PC-3 (cell line): ENCODE results near the gene MAML3. TPM values are rescaled to one million over a fixed set of nuclear protein-coding genes. Genes with fewer than 3 reads are reported as not detected.

Experiments used
- ATAC-seq: fragments of 200-7000 bp; cut with Tn5 transposase; 2 replicates; pipeline ENCODE4 v1.9.1; 2020; ENCODE audit warnings: mild to moderate bottlenecking, moderate library complexity
- BruUV-seq: library from RNA; stranded (reverse); fragments of 400-500 nt; replicated peaks from 2 replicates; lab custom pipeline; 2021; lab: Mats Ljungman, UMichigan
- CTCF ChIA-PET: fragments of 300-600 bp; sonication (Branson Sonifier 250); formaldehyde crosslinking; loops from one replicate; lab custom pipeline; 2022; ENCODE audit warnings: antibody characterized with exemption; lab: Charles Lee
- POLR2A ChIA-PET: fragments of 300-600 bp; sonication (Branson Sonifier 250); formaldehyde crosslinking; loops from one replicate; lab custom pipeline; 2022; ENCODE audit warnings: antibody characterized with exemption; ENCODE audit not compliant: unreplicated experiment; lab: Charles Lee
- DNase-seq: peaks from one replicate; pipeline ENCODE4 v3.0.0-alpha.2; 2015
- H2AFZ ChIP-seq: fragments of 300-600 bp; sonication (generic); 2 replicates; pipeline ENCODE4 v1.6.0; 2016; ENCODE audit warnings: antibody characterized with exemption, low read length
- H3F3A ChIP-seq: fragments of 300-600 bp; sonication (generic); one replicate; pipeline ENCODE4 v1.6.0; 2017; ENCODE audit warnings: antibody characterized with exemption, low read length, control low read depth, mild to moderate bottlenecking; ENCODE audit not compliant: unreplicated experiment
- H3K27ac ChIP-seq: fragments of 300-600 bp; sonication (generic); 2 replicates; pipeline ENCODE4 v1.5.1; 2016; ENCODE audit warnings: mild to moderate bottlenecking, low read length
- H3K27me3 ChIP-seq: fragments of 300-600 bp; sonication (generic); 2 replicates; pipeline ENCODE4 v1.6.1; 2016; ENCODE audit warnings: low read length, mixed read lengths
- H3K36me3 ChIP-seq: fragments of 300-600 bp; sonication (generic); 2 replicates; pipeline ENCODE4 v1.6.1; 2016; ENCODE audit warnings: low read depth, mixed run types, low read length, mixed read lengths
- H3K4me1 ChIP-seq: fragments of 300-600 bp; sonication (generic); 2 replicates; pipeline ENCODE4 v1.5.1; 2016; ENCODE audit warnings: low read length; ENCODE audit not compliant: insufficient read depth
- H3K4me2 ChIP-seq: fragments of 300-600 bp; sonication (generic); 2 replicates; pipeline ENCODE4 v1.6.0; 2016; ENCODE audit warnings: low read length
- H3K4me3 ChIP-seq: fragments of 300-600 bp; sonication (generic); 2 replicates; pipeline ENCODE4 v1.5.1; 2016; ENCODE audit warnings: mild to moderate bottlenecking, low read length, mixed read lengths
- H3K79me2 ChIP-seq: fragments of 300-600 bp; sonication (generic); 2 replicates; pipeline ENCODE4 v1.6.1; 2017; ENCODE audit warnings: low read length, mixed read lengths
- H3K9ac ChIP-seq: fragments of 300-600 bp; sonication (generic); 2 replicates; pipeline ENCODE4 v1.6.0; 2016; ENCODE audit warnings: mild to moderate bottlenecking, low read length
- H3K9me2 ChIP-seq: fragments of 300-600 bp; sonication (generic); replicated peaks from 2 replicates; pipeline ENCODE4 v1.6.1; 2016; ENCODE audit warnings: mixed run types, low read length, mixed read lengths
- H3K9me3 ChIP-seq: fragments of 300-600 bp; sonication (generic); 2 replicates; pipeline ENCODE4 v1.6.1; 2016; ENCODE audit warnings: low read length, mixed read lengths
- H4K20me1 ChIP-seq: fragments of 300-600 bp; sonication (generic); 2 replicates; pipeline ENCODE4 v1.6.1; 2016; ENCODE audit warnings: low read length, mixed read lengths
- EZH2 ChIP-seq: fragments of 300-600 bp; sonication (generic); IDR thresholded peaks from one replicate; pipeline ENCODE4 v1.6.1; 2017; ENCODE audit warnings: antibody characterized with exemption, mild to moderate bottlenecking, low read length; ENCODE audit not compliant: unreplicated experiment
- EZH2phosphoT487 ChIP-seq: fragments of 300-600 bp; sonication (generic); IDR thresholded peaks from 2 replicates; pipeline ENCODE4 v1.6.1; 2018; ENCODE audit warnings: mild to moderate bottlenecking, antibody characterized with exemption, low read length, borderline replicate concordance
- intact Hi-C: fragments of 100-400 bp; cut with micrococcal nuclease; formaldehyde crosslinking; loops from 2 replicates; pipeline ENCODE4 v1.9.0; 2023
- total RNA-seq: library from RNA; depleted of rRNA; stranded (reverse); fragments of >200 nt; gene quantifications from 2 replicates; pipeline ENCODE4 v1.2.3, GENCODE V29; 2014
- TF ChIP-seq, protein P1 (sequence below): fragments of 300-600 bp; sonication (generic); conservative IDR thresholded peaks from 2 replicates; pipeline ENCODE4 v1.5.1; 2017; ENCODE audit warnings: antibody characterized with exemption, low read depth, mild to moderate bottlenecking, low read length

Gene MAML3
- total RNA-seq, 1 experiment from 2014 or later: 4.3 TPM

DNA sequence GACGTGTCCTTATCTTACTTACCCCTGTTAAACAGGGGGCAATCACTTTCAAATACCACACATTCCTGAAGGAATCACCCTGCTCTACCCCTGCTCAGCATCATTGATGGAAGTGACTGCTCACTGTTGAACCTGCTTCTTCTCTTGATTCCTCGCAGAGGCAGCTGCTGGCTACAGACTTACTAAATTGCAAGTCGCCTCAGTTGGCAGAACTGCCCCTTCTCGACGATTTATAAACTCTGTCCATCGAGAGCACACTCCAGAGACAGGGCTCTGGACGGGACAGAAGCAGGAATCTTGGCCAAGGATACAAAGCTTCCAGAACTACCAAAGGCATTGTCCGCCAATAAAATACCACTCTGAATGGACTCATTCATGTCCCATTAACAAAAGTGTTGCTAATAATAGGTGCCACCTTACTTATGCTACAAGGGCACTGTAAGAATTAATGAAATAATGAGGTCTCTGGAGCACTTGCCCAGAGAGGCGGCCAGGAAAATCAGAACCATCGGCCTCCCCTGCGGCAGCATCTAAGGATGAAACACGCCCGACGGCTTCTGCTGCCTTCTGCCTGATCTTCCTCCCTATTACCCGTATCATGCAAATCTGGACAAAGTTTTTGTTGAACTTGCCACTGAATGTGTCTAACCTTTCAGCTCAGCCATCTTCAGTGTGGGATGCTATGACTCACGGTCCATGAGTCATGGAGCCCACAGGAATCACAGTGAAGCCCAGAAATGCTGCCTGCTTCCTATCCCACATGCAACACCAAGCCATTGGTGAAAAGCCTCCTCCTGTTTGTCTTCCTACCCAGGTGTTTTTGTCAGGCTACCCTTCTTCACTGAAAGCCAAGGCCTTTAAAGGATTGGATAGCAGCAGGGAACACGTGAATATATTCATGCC lies 164.9 kb downstream of the MAML3 start:
- DNase-seq (peak; percentile 94), ATAC-seq (peak; percentile 99)
- no peaks in the 10 kb centered on the region for H3K36me3 ChIP-seq
- no peaks in the 10 kb centered on the region for H3F3A ChIP-seq
- CTCF ChIA-PET: no interaction called here
- peak overlapping the region; percentile 28; the same call in 1 of the 2 replicates for H3K27ac ChIP-seq
- TF ChIP-seq EZH2phosphoT487 (no peak), EZH2 (no peak)
- TF ChIP-seq, protein P1, sequence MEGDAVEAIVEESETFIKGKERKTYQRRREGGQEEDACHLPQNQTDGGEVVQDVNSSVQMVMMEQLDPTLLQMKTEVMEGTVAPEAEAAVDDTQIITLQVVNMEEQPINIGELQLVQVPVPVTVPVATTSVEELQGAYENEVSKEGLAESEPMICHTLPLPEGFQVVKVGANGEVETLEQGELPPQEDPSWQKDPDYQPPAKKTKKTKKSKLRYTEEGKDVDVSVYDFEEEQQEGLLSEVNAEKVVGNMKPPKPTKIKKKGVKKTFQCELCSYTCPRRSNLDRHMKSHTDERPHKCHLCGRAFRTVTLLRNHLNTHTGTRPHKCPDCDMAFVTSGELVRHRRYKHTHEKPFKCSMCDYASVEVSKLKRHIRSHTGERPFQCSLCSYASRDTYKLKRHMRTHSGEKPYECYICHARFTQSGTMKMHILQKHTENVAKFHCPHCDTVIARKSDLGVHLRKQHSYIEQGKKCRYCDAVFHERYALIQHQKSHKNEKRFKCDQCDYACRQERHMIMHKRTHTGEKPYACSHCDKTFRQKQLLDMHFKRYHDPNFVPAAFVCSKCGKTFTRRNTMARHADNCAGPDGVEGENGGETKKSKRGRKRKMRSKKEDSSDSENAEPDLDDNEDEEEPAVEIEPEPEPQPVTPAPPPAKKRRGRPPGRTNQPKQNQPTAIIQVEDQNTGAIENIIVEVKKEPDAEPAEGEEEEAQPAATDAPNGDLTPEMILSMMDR: no peak
- no peaks in the 10 kb centered on the region for H3K9me2 ChIP-seq
- no peaks in the 10 kb centered on the region for H3K9me3 ChIP-seq
- POLR2A ChIA-PET: no interaction called here
- BruUV-seq: no TSS peak
- H3K4me3 ChIP-seq: 0 out of 2 replicates have a peak overlapping the region, but pooled peaks have one; percentile 9
- peak overlapping the region; percentile 53; the same call in 1 of the 2 replicates for H3K4me2 ChIP-seq
- intact Hi-C loops: no loop called here
- no peaks in the 10 kb centered on the region for H3K27me3 ChIP-seq
- no peaks in the 10 kb centered on the region for H3K79me2 ChIP-seq
- no peak overlapping the region for H3K9ac ChIP-seq
- peaks cover 8% of the 10 kb centered on the region for H3K4me1 ChIP-seq
- H4K20me1 ChIP-seq: no peaks in the 10 kb centered on the region
- H2AFZ ChIP-seq: peak overlapping the region; percentile 31; the same call in 1 of the 2 replicates

DNA sequence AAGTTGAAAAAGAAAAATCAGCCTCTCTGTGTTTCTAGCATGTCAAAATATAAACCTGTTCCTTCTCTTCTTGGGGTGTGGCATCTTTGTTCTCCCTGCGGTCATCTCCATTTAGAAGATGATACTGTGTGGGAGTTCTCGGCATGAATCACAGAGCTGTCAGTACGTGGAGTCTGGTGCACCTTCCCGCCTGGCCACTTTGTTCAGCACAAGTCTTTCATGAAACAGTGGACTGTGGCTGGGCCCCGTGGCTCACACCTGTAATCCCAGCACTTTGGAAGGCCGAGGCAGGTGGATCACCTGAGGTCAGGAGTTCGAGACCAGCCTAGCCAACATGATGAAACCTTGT lies 166.5 kb downstream of the MAML3 start:
- no peaks in the 10 kb centered on the region for H3K9me3 ChIP-seq
- CTCF ChIA-PET: no interaction called here
- H3K9me2 ChIP-seq: no peaks in the 10 kb centered on the region
- DNase-seq (peak; percentile 23), ATAC-seq (no peak)
- H3K36me3 ChIP-seq: no peaks in the 10 kb centered on the region
- H3K4me2 ChIP-seq: no peak overlapping the region
- H3K27ac ChIP-seq: no peak overlapping the region
- H3K4me3 ChIP-seq: no peak overlapping the region
- H2AFZ ChIP-seq: no peak overlapping the region
- no peaks in the 10 kb centered on the region for H4K20me1 ChIP-seq
- H3K9ac ChIP-seq: no peak overlapping the region
- H3K79me2 ChIP-seq: no peaks in the 10 kb centered on the region
- POLR2A ChIA-PET: no interaction called here
- H3F3A ChIP-seq: no peaks in the 10 kb centered on the region
- H3K27me3 ChIP-seq: no peaks in the 10 kb centered on the region
- no TSS peak for BruUV-seq
- peaks cover 8% of the 10 kb centered on the region for H3K4me1 ChIP-seq
- TF ChIP-seq EZH2phosphoT487: no peak
- TF ChIP-seq, protein P1: no peak
- no peak for TF ChIP-seq EZH2
- intact Hi-C loops: no loop called here
